H1 (cell line): ENCODE measurements around the gene NUP205. TPM values are rescaled to one million over a fixed set of nuclear protein-coding genes. Genes with fewer than 3 reads are reported as not detected.

Experiments
- CTCF ChIA-PET: fragments of 300-600 bp; sonication (Branson Sonifier 250); formaldehyde crosslinking; loops from one replicate; lab custom pipeline; 2021; ENCODE audit not compliant: partially characterized antibody; lab: Charles Lee
- POLR2A ChIA-PET: fragments of 300-600 bp; sonication (Branson Sonifier 250); formaldehyde crosslinking; loops from one replicate; lab custom pipeline; 2021; ENCODE audit warnings: inconsistent platforms; ENCODE audit not compliant: partially characterized antibody; lab: Charles Lee
- DNase-seq, 2 experiments: peaks; one replicate each; pipeline versions ENCODE4 v3.0.0 to v3.0.0-alpha.2; 2010 to 2022; ENCODE audit warnings: low spot score in 2 of 2, low read depth in 1 of 2, mixed read lengths in 1 of 2
- FAIRE-seq: peaks from 2 replicates; lab custom pipeline; 2011; peaks lifted over from hg19 to GRCh38; lab: Jason Lieb, UNC
- H2AFZ ChIP-seq: 2 replicates; pipeline ENCODE4 v1.8.1; 2012; ENCODE audit warnings: low read length, inconsistent platforms
- H2AK5ac ChIP-seq: 2 replicates; pipeline ENCODE4 v1.6.1; 2013; ENCODE audit warnings: low read depth, low read length
- H2BK120ac ChIP-seq: replicated peaks from 2 replicates; pipeline ENCODE3; 2013; ENCODE audit warnings: low read depth, low read length, inconsistent platforms
- H2BK12ac ChIP-seq: 2 replicates; pipeline ENCODE4 v1.6.1; 2013; ENCODE audit warnings: low read depth, low read length
- H2BK15ac ChIP-seq: 2 replicates; pipeline ENCODE4 v1.6.1; 2013; ENCODE audit warnings: low read length
- H2BK20ac ChIP-seq: 2 replicates; pipeline ENCODE4 v1.6.1; 2013; ENCODE audit warnings: low read length
- H2BK5ac ChIP-seq: 2 replicates; pipeline ENCODE4 v1.6.1; 2013; ENCODE audit warnings: low read depth, low read length
- H3K14ac ChIP-seq: 2 replicates; pipeline ENCODE4 v1.6.1; 2013; ENCODE audit warnings: inconsistent platforms; ENCODE audit not compliant: insufficient read length
- H3K18ac ChIP-seq: 2 replicates; pipeline ENCODE4 v1.6.1; 2013; ENCODE audit warnings: low read length; ENCODE audit errors: extremely low read depth
- H3K23ac ChIP-seq: 2 replicates; pipeline ENCODE4 v1.6.1; 2013; ENCODE audit warnings: inconsistent platforms; ENCODE audit not compliant: insufficient read length
- H3K23me2 ChIP-seq: 2 replicates; pipeline ENCODE4 v1.6.1; 2013; ENCODE audit warnings: low read depth, low read length
- H3K27ac ChIP-seq: 2 replicates; pipeline ENCODE4 v1.6.1; 2011; ENCODE audit warnings: low read depth, low read length, inconsistent platforms
- H3K27me3 ChIP-seq, 4 experiments: replicated peaks in 1 of 4; 1 replicate in 1 of 4; 2 replicates in 3 of 4; pipeline versions ENCODE4 v1.6.1 to v1.8.1; 2011 to 2013; ENCODE audit warnings: low read length in 3 of 4, mild to moderate bottlenecking in 3 of 4, inconsistent platforms in 2 of 4, mixed read lengths in 2 of 4, moderate library complexity in 1 of 4; ENCODE audit not compliant: control insufficient read depth in 3 of 4, insufficient read depth in 3 of 4; ENCODE audit errors: extremely low read depth in 1 of 4
- H3K36me3 ChIP-seq, 4 experiments: 2 replicates each; pipeline versions ENCODE4 v1.6.1 to v1.8.1; 2011 to 2013; ENCODE audit warnings: mild to moderate bottlenecking in 4 of 4, low read length in 3 of 4, moderate library complexity in 2 of 4, control low read depth in 1 of 4, inconsistent platforms in 1 of 4; ENCODE audit not compliant: insufficient read depth in 4 of 4, control insufficient read depth in 2 of 4
- H3K4ac ChIP-seq: replicated peaks from 2 replicates; pipeline ENCODE3; 2013; ENCODE audit warnings: low read length, low read depth, mixed read lengths, inconsistent platforms; ENCODE audit not compliant: insufficient read length
- H3K4me1 ChIP-seq, 4 experiments: replicated peaks in 1 of 4; 1 replicate in 1 of 4; 2 replicates in 3 of 4; pipeline versions ENCODE4 v1.6.1 to v1.8.1; 2011 to 2013; ENCODE audit warnings: low read length in 3 of 4, inconsistent platforms in 2 of 4, mixed read lengths in 1 of 4; ENCODE audit not compliant: insufficient read depth in 4 of 4, control insufficient read depth in 3 of 4
- H3K4me2 ChIP-seq, 2 experiments: 2 replicates each; pipeline versions ENCODE4 v1.6.1 to v1.8.1; 2011 to 2013; ENCODE audit warnings: low read depth in 2 of 2, low read length in 2 of 2, control low read depth in 1 of 2, inconsistent platforms in 1 of 2, mild to moderate bottlenecking in 1 of 2; ENCODE audit not compliant: insufficient read depth in 1 of 2
- H3K4me3 ChIP-seq, 4 experiments: fragments of 200-600, 300-600 bp in 1 of 4; sonication (generic), shearing (Covaris generic), sonication (Bioruptor Twin) in 1 of 4; 2 replicates each; pipeline versions ENCODE4 v1.5.1 to v1.8.1; 2011 to 2016; ENCODE audit warnings: low read length in 4 of 4, low read depth in 3 of 4, control low read depth in 2 of 4, inconsistent platforms in 2 of 4, mild to moderate bottlenecking in 2 of 4, mixed read lengths in 1 of 4, moderate library complexity in 1 of 4; ENCODE audit not compliant: insufficient read depth in 2 of 4; ENCODE audit errors: extremely low read depth in 1 of 4
- H3K56ac ChIP-seq: replicated peaks from 2 replicates; pipeline ENCODE3; 2013; ENCODE audit warnings: low read depth, mild to moderate bottlenecking, mixed read lengths, low read length, inconsistent platforms; ENCODE audit not compliant: insufficient read length
- H3K79me1 ChIP-seq: 2 replicates; pipeline ENCODE4 v1.6.1; 2013; ENCODE audit warnings: low read depth, low read length, control low read depth
- H3K79me2 ChIP-seq, 2 experiments: 2 replicates each; pipeline versions ENCODE4 v1.6.1 to v1.8.1; 2012 to 2013; ENCODE audit warnings: low read length in 2 of 2, mild to moderate bottlenecking in 2 of 2, inconsistent platforms in 1 of 2; ENCODE audit not compliant: insufficient read depth in 2 of 2, control insufficient read depth in 1 of 2
- H3K9ac ChIP-seq, 4 experiments: replicated peaks in 1 of 4; 1 replicate in 1 of 4; 2 replicates in 3 of 4; pipeline versions ENCODE4 v1.6.1 to v1.8.1; 2011 to 2013; ENCODE audit warnings: low read depth in 3 of 4, low read length in 3 of 4, control low read depth in 2 of 4, mild to moderate bottlenecking in 2 of 4, moderate library complexity in 2 of 4, inconsistent platforms in 1 of 4; ENCODE audit errors: extremely low read depth in 1 of 4
- H3K9me3 ChIP-seq, 2 experiments: 2 replicates each; pipeline versions ENCODE4 v1.6.1 to v1.8.1; 2012 to 2013; ENCODE audit warnings: mild to moderate bottlenecking in 2 of 2, moderate library complexity in 2 of 2, control low read depth in 1 of 2, inconsistent platforms in 1 of 2, low read depth in 1 of 2, low read length in 1 of 2, mixed read lengths in 1 of 2; ENCODE audit not compliant: insufficient read depth in 2 of 2
- H4K20me1 ChIP-seq, 2 experiments: replicated peaks in 1 of 2; 2 replicates each; pipeline versions ENCODE3 to v1.8.1; 2011 to 2013; ENCODE audit warnings: inconsistent platforms in 2 of 2, low read length in 2 of 2, mild to moderate bottlenecking in 1 of 2; ENCODE audit not compliant: insufficient read depth in 2 of 2, control insufficient read depth in 1 of 2
- H4K5ac ChIP-seq: 2 replicates; pipeline ENCODE4 v1.6.1; 2013; ENCODE audit warnings: low read length, low read depth, mixed read lengths, inconsistent platforms; ENCODE audit not compliant: insufficient read length
- H4K8ac ChIP-seq: 2 replicates; pipeline ENCODE4 v1.8.0; 2013; ENCODE audit warnings: mild to moderate bottlenecking, moderate library complexity, low read length, inconsistent platforms; ENCODE audit not compliant: insufficient read depth; ENCODE audit errors: extremely low read depth
- H4K91ac ChIP-seq: replicated peaks from 2 replicates; pipeline ENCODE3; 2013; ENCODE audit warnings: low read length, mixed read lengths, inconsistent platforms; ENCODE audit not compliant: insufficient read length
- ASH2L ChIP-seq: fragments of 200-600, 300-600 bp; sonication (generic); IDR thresholded peaks from one replicate; pipeline ENCODE4 v1.7.1; 2017; ENCODE audit warnings: low read length
- ATF2 ChIP-seq: IDR thresholded peaks from 2 replicates; pipeline ENCODE4 v1.6.1; 2012; ENCODE audit warnings: low read length, inconsistent platforms
- ATF3 ChIP-seq: IDR thresholded peaks from 2 replicates; pipeline ENCODE4 v1.6.1; 2011; ENCODE audit warnings: low read depth, mild to moderate bottlenecking, low read length; ENCODE audit not compliant: insufficient read depth
- EGR1 ChIP-seq: IDR thresholded peaks from 2 replicates; pipeline ENCODE4 v1.6.1; 2011; ENCODE audit warnings: low read depth, low read length, borderline replicate concordance
- EP300 ChIP-seq, 2 experiments: IDR thresholded peaks; 1 replicate in 1 of 2; 2 replicates in 1 of 2; pipeline ENCODE4 v1.6.1; 2011 to 2012; ENCODE audit warnings: low read depth in 2 of 2, low read length in 2 of 2, mild to moderate bottlenecking in 2 of 2, borderline replicate concordance in 1 of 2, inconsistent platforms in 1 of 2, moderate library complexity in 1 of 2
- HDAC2 ChIP-seq, 2 experiments: fragments of 300-600 bp in 1 of 2; sonication (generic) in 1 of 2; IDR thresholded peaks; 2 replicates each; pipeline ENCODE4 v1.6.1; 2011 to 2012; ENCODE audit warnings: low read depth in 2 of 2, low read length in 2 of 2, mild to moderate bottlenecking in 2 of 2, moderate library complexity in 2 of 2, borderline replicate concordance in 1 of 2, inconsistent platforms in 1 of 2
- HDAC6 ChIP-seq: IDR thresholded peaks from one replicate; pipeline ENCODE4 v1.7.1; 2012; ENCODE audit warnings: low read depth, mild to moderate bottlenecking, inconsistent platforms, low read length, moderate library complexity
- RXRA ChIP-seq: IDR thresholded peaks from 2 replicates; pipeline ENCODE4 v1.6.1; 2011; ENCODE audit warnings: low read depth, mild to moderate bottlenecking, low read length, moderate library complexity; ENCODE audit not compliant: insufficient read depth
- SAP30 ChIP-seq: fragments of 300-600 bp; sonication (generic); IDR thresholded peaks from 2 replicates; pipeline ENCODE4 v1.7.1; 2012; ENCODE audit warnings: low read length, moderate library complexity, mild to moderate bottlenecking, inconsistent platforms; ENCODE audit not compliant: insufficient read depth, insufficient replicate concordance
- SUZ12 ChIP-seq: fragments of 200-600 bp; sonication (generic); IDR thresholded peaks from 2 replicates; pipeline ENCODE4 v1.6.1; 2012; ENCODE audit warnings: mild to moderate bottlenecking, inconsistent platforms, low read length, moderate library complexity, mixed read lengths
- TBP ChIP-seq: IDR thresholded peaks from 2 replicates; pipeline ENCODE4 v1.6.1; 2011; ENCODE audit warnings: low read depth, low read length, improper control_type of control experiment
- WGBS, 2 experiments: shearing (Covaris generic) in 1 of 2; methylation state at CpG; one replicate each; pipeline versions ENCODE4 v1.1.6 to v1.1.7; 2013 to 2015; ENCODE audit warnings: low lambda C conversion rate in 2 of 2, mixed read lengths in 2 of 2, inconsistent platforms in 1 of 2, low coverage in 1 of 2, missing lambda C conversion rate in 1 of 2; ENCODE audit not compliant: insufficient replicate concordance in 2 of 2, insufficient coverage in 1 of 2, insufficient read length in 1 of 2; ENCODE audit errors: extremely low coverage in 1 of 2, missing lambda C conversion rate in 1 of 2; 5-methylcytosine and 5-hydroxymethylcytosine counted together
- polyA plus RNA-seq, 7 experiments: library from polyadenylated mRNA; depleted of rRNA in 3 of 7; stranded (reverse) in 5 of 7; unstranded in 2 of 7; fragments of >200 nt in 5 of 7; fragments of 200-250 nt in 2 of 7; gene quantifications; 1 replicate in 5 of 7; 2 replicates in 1 of 7; 4 replicates in 1 of 7; pipeline versions ENCODE4 v1.2.1 to v1.2.3, GENCODE V29; 2011 to 2013; ENCODE audit warnings: missing spikeins in 2 of 7, mixed read lengths in 2 of 7
- total RNA-seq: library from RNA; stranded (reverse); fragmentation: NEBNext Ultra II Directional; extraction: Animal tissue kit (Norgen Biotek cat#: 25700); gene quantifications from 2 replicates; pipeline ENCODE4 v1.2.1, GENCODE V29; 2021

The NUP205 gene
- total and polyA plus RNA-seq, 2 of the 8 experiments (the other 6 are each of a cell fraction or from before 2014, with no cell fraction given) = 148 to 216 TPM

DNA sequence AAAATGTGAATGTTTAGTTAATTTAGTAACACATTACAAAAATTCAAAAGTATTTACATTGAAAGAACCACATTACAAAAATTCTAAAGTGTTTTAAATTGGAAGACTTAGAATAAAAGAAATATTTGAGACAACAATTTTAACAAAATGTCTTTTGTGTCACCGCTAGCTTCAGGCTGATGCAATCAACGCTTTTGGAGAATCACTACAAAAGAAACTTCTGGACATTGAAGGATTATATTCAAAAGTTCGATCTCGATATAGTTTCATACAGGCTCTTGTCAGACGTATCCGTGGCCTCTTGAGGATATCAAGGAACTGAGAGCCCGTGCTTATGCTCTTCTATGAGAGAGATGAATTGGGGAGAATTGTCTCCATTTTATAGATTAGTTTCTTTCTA lies 90.5 kb downstream of the NUP205 start:
- WGBS, 2 experiments = 97% methylated on average over 7 of the region's 7 CpGs; no CpG with 5 or more reads in 1 of the 2 experiments
- H4K20me1 ChIP-seq = peaks cover under 1 to 2% of the 10 kb centered on the region in 2 experiments
- FAIRE-seq = no peak
- H4K5ac ChIP-seq = no peak overlapping the region
- no peaks in the 10 kb centered on the region for H3K79me2 ChIP-seq
- peaks cover 0 to 2% (median 0%) of the 10 kb centered on the region in 4 experiments; a peak in 1 of 7 replicates for H3K4me1 ChIP-seq
- H2AFZ ChIP-seq = no peak overlapping the region
- H3K18ac ChIP-seq = no peak overlapping the region
- no peaks in the 10 kb centered on the region for H3K9me3 ChIP-seq
- no peaks in the 10 kb centered on the region for H3K27me3 ChIP-seq
- H2BK120ac ChIP-seq = no peak overlapping the region
- H3K4me3 ChIP-seq = no peak overlapping the region
- no peak overlapping the region for H2BK5ac ChIP-seq
- no peak overlapping the region for H3K56ac ChIP-seq
- H3K14ac ChIP-seq = no peak overlapping the region
- H2BK12ac ChIP-seq = no peak overlapping the region
- H3K4ac ChIP-seq = no peak overlapping the region
- DNase-seq = no peak
- no peak overlapping the region for H2BK15ac ChIP-seq
- ChIA-PET POLR2A (no interaction called here), CTCF (interaction anchor here (1.2 to 1.4 kb wide), 2 partner anchors 25 to 129 kb away, joined by 3 to 4 read pairs; no protein-coding TSS in a partner anchor)
- H4K8ac ChIP-seq = no peak overlapping the region
- H4K91ac ChIP-seq = no peak overlapping the region
- H3K79me1 ChIP-seq = no peaks in the 10 kb centered on the region
- no peak overlapping the region for H3K23ac ChIP-seq
- H3K9ac ChIP-seq = no peak overlapping the region
- peaks cover 16 to 60% (median 48%) of the 10 kb centered on the region in 4 experiments for H3K36me3 ChIP-seq
- no peak overlapping the region for H3K27ac ChIP-seq
- no peaks in the 10 kb centered on the region for H3K23me2 ChIP-seq
- no peak overlapping the region for H2AK5ac ChIP-seq
- H3K4me2 ChIP-seq = no peak overlapping the region
- no peak overlapping the region for H2BK20ac ChIP-seq
- TF ChIP-seq HDAC2 (IDR thresholded peaks at IDR 0.05; ENCODE audit: borderline replicate concordance in 1 of 2, low read depth in 2 of 2, low read length in 2 of 2) = no peak
- TF ChIP-seq EP300 (IDR thresholded peaks at IDR 0.05; ENCODE audit: borderline replicate concordance in 1 of 2, low read depth in 2 of 2, low read length in 2 of 2) = no peak
- no peak for TF ChIP-seq ATF2
- no peak for TF ChIP-seq SAP30
- no peak for TF ChIP-seq EGR1
- TF ChIP-seq HDAC6 = no peak
- no peak for TF ChIP-seq ASH2L
- no peak for TF ChIP-seq SUZ12
- no peak for TF ChIP-seq TBP
- TF ChIP-seq RXRA = no peak
- no peak for TF ChIP-seq ATF3
